Esophagus muscularis mucosa (tissue), 4 donors: ENCODE measurements around the gene YPEL2.

Experiments
- CTCF ChIP-seq, 3 experiments: fragments of 200-600 bp in 2 of 3; fragments of 450-650 bp in 1 of 3; sonication (generic) in 2 of 3; IDR thresholded peaks; one replicate each; pipeline ENCODE4 v1.5.1; 2017 to 2019; ENCODE audit warnings: antibody characterized with exemption in 3 of 3, mild to moderate bottlenecking in 2 of 3, moderate library complexity in 1 of 3
- EP300 ChIP-seq: sonication (generic); formaldehyde crosslinking; IDR thresholded peaks from one replicate; pipeline ENCODE4 v1.6.1; 2017; ENCODE audit warnings: antibody characterized with exemption
- POLR2A ChIP-seq: fragments of 450-650 bp; IDR thresholded peaks from one replicate; pipeline ENCODE4 v1.6.1; 2017; ENCODE audit warnings: antibody characterized with exemption, moderate library complexity, mild to moderate bottlenecking, low read depth
- POLR2AphosphoS5 ChIP-seq, 2 donors: sonication (generic); formaldehyde crosslinking; IDR thresholded peaks; one replicate each; pipeline ENCODE4 v1.6.1; 2017; ENCODE audit warnings: antibody characterized with exemption in 2 of 2

- TF ChIP-seq CTCF (IDR thresholded peaks at IDR 0.05) (no peak), POLR2AphosphoS5 (IDR thresholded peaks at IDR 0.05) (no peak), EP300 (no peak), POLR2A (no peak)
Measured at GRCh38 chr17:59353936-59354755, 22.7 kb downstream of the YPEL2 start.
